ENCODE results near the gene ACAP2.

DNA sequence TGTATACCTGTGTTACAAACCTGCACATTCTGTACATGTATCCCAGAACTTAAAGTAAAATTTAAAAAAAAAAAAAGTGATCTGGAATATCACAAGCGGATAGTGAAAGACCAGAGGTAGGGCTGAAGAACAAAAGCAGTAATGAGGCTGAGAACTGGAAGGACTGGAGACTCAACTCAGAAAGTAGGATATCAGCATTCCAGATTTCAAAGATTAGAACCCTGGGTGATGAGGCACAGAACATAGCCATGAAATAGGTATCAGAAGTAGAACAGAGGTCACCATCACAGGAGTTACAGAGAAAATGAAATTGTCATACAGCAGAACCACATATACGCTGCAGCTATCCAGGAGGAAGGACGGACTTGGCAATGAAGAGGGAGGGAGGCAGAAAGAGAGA, 56.1 kb downstream of the ACAP2 start:
- TF ChIP-seq CTCF (IDR thresholded peaks at IDR 0.05; ENCODE audit: insufficient read depth, low read depth, low read length) (no peak), EZH2 (IDR thresholded peaks at IDR 0.05; ENCODE audit: insufficient read depth, low read length) (no peak)
